Mucosa of descending colon (tissue), 3 donors: ENCODE results near the gene C1orf210. TPM values are rescaled to one million over a fixed set of nuclear protein-coding genes. Genes with fewer than 3 reads are reported as not detected.
A peak's percentile ranks its signal among the peaks of the same experiment; 100 is the strongest.

Experiments
- ATAC-seq: fragments of 200-7000 bp; cut with Tn5 transposase; one replicate; pipeline ENCODE4 v1.9.1; 2020; ENCODE audit warnings: mild to moderate bottlenecking, moderate library complexity
- DNase-seq, 3 donors: peaks; one replicate each; pipeline ENCODE4 v3.0.0-alpha.2; 2020
- H3K36me3 ChIP-seq: fragments of 200-600 bp; one replicate; pipeline ENCODE4 v1.8.0; 2021; ENCODE audit warnings: low read depth, mild to moderate bottlenecking
- H3K4me1 ChIP-seq: fragments of 200-600 bp; one replicate; pipeline ENCODE4 v1.8.0; 2021; ENCODE audit warnings: low read depth, mild to moderate bottlenecking
- H3K4me3 ChIP-seq: fragments of 200-600 bp; one replicate; pipeline ENCODE4 v1.8.0; 2021; ENCODE audit warnings: mild to moderate bottlenecking
- H3K9me3 ChIP-seq: fragments of 200-600 bp; one replicate; pipeline ENCODE4 v1.8.0; 2021; ENCODE audit warnings: mild to moderate bottlenecking
- intact Hi-C, 2 donors: fragments of 100-400 bp; cut with DNase I in 1 of 2; cut with micrococcal nuclease in 1 of 2; formaldehyde crosslinking; loops; one replicate each; pipeline versions ENCODE4 v1.11.0 to v1.11.1; 2022; cut with DNase I, micrococcal nuclease
- total RNA-seq, 3 donors: library from RNA; stranded (reverse); fragmentation: NEBNext Ultra II Directional in 2 of 3; extraction: Animal tissue kit (Norgen Biotek cat#: 25700) in 2 of 3; gene quantifications; one replicate each; pipeline versions ENCODE4 v1.2.1 to v1.2.4, GENCODE V29; 2021 to 2023
- TF ChIP-seq, protein P1 (sequence below): fragments of 200-600 bp; IDR thresholded peaks from one replicate; pipeline ENCODE4 v1.8.0; 2022; ENCODE audit warnings: antibody characterized with exemption, mild to moderate bottlenecking
- donor health status: DM: no; HTN: no; CAD: no; lungs with moderate emphysema.
- donor health status: DM: no; HTN: no; CAD: no.
- donor health status: DM: no; HTN: yes; CAD: no.

The C1orf210 gene
- total RNA-seq, 3 donors from 2014 or later = 33.1 to 102 (median 63.3) TPM

DNA sequence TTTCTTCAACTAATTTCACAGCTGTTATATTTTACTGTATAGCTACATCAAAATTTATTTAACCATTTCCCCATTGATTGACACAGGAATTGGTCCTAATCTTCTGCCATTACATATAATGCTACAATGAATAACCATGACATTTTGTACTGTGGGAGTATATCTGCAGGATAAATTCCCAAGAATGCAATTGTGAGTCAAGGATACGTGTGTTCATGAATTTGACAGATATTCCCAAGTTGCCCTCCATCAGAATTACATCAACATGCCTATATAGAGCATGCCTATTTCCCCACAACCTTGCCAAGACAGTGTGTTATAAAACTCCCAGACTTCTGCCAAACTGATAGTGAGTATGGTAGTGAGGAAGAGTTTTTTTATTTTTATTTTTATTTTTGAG, 12.7 kb upstream of the C1orf210 start:
- intact Hi-C loops = no loop called here
- peaks cover 37% of the 10 kb centered on the region for H3K4me1 ChIP-seq
- no peak overlapping the region for H3K4me3 ChIP-seq
- no peaks in the 10 kb centered on the region for H3K36me3 ChIP-seq
- ATAC-seq (no peak), DNase-seq (no peak)
- TF ChIP-seq, protein P1, sequence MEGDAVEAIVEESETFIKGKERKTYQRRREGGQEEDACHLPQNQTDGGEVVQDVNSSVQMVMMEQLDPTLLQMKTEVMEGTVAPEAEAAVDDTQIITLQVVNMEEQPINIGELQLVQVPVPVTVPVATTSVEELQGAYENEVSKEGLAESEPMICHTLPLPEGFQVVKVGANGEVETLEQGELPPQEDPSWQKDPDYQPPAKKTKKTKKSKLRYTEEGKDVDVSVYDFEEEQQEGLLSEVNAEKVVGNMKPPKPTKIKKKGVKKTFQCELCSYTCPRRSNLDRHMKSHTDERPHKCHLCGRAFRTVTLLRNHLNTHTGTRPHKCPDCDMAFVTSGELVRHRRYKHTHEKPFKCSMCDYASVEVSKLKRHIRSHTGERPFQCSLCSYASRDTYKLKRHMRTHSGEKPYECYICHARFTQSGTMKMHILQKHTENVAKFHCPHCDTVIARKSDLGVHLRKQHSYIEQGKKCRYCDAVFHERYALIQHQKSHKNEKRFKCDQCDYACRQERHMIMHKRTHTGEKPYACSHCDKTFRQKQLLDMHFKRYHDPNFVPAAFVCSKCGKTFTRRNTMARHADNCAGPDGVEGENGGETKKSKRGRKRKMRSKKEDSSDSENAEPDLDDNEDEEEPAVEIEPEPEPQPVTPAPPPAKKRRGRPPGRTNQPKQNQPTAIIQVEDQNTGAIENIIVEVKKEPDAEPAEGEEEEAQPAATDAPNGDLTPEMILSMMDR = no peak
- no peaks in the 10 kb centered on the region for H3K9me3 ChIP-seq

DNA sequence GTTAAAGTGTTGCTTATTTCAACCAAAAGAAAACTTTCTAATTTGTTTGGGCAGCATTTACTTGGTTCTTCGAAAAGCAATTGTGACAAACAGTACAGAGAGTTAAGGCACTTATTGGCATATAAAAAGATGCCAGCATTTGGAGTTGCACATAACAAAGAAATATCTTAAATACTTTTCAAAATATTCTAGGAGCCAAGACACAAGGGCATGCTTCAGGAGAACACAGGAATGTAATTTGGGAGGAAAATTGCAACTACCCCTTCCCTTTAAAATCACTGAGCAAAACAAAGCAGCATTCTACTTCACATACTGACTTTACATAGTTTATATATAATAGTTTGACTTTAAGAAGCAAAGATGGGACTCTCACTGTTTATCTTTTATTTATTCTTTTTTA, 10.8 kb upstream of the C1orf210 start:
- intact Hi-C loops = no loop called here
- no peak for DNase-seq
- H3K36me3 ChIP-seq = no peaks in the 10 kb centered on the region
- no peak overlapping the region for H3K4me3 ChIP-seq
- no peak for ATAC-seq
- peaks cover 32% of the 10 kb centered on the region for H3K4me1 ChIP-seq
- no peaks in the 10 kb centered on the region for H3K9me3 ChIP-seq
- TF ChIP-seq, protein P1 = no peak

DNA sequence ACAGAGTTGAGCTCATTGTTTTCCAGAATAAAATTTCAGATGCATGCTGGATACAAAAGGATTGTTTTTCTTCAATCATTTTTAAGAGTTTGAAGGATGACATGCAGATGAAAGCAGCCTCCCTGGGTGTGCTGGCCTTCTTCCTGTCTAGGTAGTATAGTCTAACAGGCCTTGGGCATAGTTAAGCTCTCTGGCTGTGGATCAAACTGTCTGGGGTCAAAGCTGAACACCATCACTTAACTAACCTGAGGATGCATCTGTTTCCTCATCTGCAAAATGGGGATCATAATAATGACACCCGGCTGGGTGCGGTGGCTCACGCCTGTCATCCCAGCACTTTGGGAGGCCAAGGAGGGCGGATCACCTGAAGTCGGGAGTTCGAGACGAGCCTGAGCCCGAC, 9.4 kb upstream of the C1orf210 start:
- Histone ChIP-seq H3K4me1 (peaks cover 32% of the 10 kb centered on the region), H3K9me3 (no peaks in the 10 kb centered on the region), H3K4me3 (no peak overlapping the region), H3K36me3 (no peaks in the 10 kb centered on the region)
- DNase-seq (no peak), ATAC-seq (no peak)
- intact Hi-C loops = no loop called here
- TF ChIP-seq, protein P1 = no peak

DNA sequence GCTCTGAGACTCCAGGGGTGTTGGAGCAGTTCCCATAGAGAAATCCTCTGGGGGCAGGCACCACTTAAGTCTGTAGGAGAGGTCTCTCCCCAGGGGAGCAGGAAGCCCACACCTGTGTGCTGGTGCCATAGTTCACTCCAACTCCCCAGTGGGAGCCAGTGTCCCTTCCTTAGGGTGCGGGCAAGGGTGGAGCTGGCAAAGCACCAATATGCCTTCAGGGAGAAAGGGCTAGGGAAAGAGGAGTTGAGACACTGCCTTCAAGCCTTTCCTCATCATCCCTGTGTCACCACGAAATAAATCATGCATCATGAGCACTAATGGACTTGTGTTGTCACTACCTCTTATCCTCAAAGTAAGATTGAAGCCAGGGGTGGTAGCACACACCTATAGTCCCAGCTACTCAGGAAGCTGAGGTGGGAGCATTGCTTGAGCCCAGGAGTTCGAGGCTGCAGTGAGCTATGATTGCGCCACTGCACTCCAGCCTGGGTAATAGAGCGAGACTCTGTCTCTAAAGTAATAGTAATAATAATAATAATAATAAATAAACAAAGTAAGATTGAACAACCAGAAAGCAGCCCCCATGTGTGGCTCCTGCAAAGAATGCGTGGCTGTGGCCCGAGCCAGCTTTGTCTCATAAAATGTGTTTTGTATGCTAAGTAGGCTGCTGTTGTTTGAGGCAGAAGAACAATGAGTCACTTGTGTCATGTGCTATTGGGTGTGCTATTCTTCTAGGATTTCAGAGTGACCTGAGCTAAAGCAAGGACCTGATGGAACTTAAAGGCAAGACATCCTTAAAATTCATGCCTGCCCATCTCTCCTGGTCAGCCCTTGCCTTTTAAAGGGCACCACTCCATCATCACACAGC, 8.7 kb upstream of the C1orf210 start:
- peak; percentile 76 for ATAC-seq
- intact Hi-C loops = no loop called here
- DNase-seq = peak in 2 of 3 donors; percentile 80 to 81
- Histone ChIP-seq H3K4me1 (peaks cover 32% of the 10 kb centered on the region), H3K4me3 (no peak overlapping the region), H3K36me3 (no peaks in the 10 kb centered on the region), H3K9me3 (no peaks in the 10 kb centered on the region)
- TF ChIP-seq, protein P1 = no peak

DNA sequence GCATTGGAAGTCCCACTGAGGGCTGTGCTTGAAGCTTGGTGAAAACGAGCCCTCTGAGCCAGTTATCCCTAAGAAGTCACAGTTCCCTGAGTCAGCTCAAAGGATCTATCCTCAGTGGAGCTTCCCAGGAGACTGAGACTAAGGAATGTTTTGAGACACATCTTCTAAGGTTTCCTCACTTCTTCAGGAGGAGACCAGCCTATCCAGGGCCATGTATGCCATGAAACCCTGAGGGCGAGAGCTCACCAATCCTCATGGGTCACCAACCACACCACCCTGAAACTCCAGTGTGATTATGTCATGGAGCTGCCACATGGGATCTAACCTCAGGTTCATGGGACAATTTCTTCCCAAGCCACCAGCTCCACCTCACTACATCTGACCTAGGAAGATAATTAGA, 7.8 kb upstream of the C1orf210 start:
- DNase-seq = no peak
- Histone ChIP-seq H3K9me3 (no peaks in the 10 kb centered on the region), H3K36me3 (no peaks in the 10 kb centered on the region), H3K4me3 (no peak overlapping the region), H3K4me1 (peaks cover 32% of the 10 kb centered on the region)
- TF ChIP-seq, protein P1 = no peak
- ATAC-seq = no peak
- intact Hi-C loops = no loop called here
